Suprapubic skin (tissue), 3 donors: ENCODE measurements around the gene LRRC47.

ENCODE experiments used
- CTCF ChIP-seq, 2 donors: fragments of 200-600 bp in 1 of 2; fragments of 450-650 bp in 1 of 2; sonication (generic) in 1 of 2; IDR thresholded peaks; one replicate each; pipeline ENCODE4 v1.5.1; 2016 to 2019; ENCODE audit warnings: antibody characterized with exemption in 2 of 2, mild to moderate bottlenecking in 1 of 2, moderate library complexity in 1 of 2
- EP300 ChIP-seq: sonication (generic); formaldehyde crosslinking; IDR thresholded peaks from one replicate; pipeline ENCODE4 v1.6.1; 2017; ENCODE audit warnings: antibody characterized with exemption

GRCh38 chr1:3837685-3838084 lies 41.4 kb upstream of the LRRC47 start:
- no peak for TF ChIP-seq CTCF (IDR thresholded peaks at IDR 0.05)
- TF ChIP-seq EP300, result no peak
